Panc1 (cell line): ENCODE results near the gene NINL. TPM values are rescaled to one million over a fixed set of nuclear protein-coding genes. Genes with fewer than 3 reads are reported as not detected.
A peak's percentile ranks its signal among the peaks of the same experiment; 100 is the strongest.

ENCODE experiments used
- ATAC-seq: fragments of 200-7000 bp; cut with Tn5 transposase; 2 replicates; pipeline ENCODE4 v1.9.1; 2020; ENCODE audit warnings: mild to moderate bottlenecking, moderate library complexity
- BruUV-seq: library from RNA; stranded (reverse); fragments of 400-500 nt; replicated peaks from 2 replicates; lab custom pipeline; 2021; lab: Mats Ljungman, UMichigan
- CTCF ChIA-PET: fragments of 300-600 bp; sonication (Branson Sonifier 250); formaldehyde crosslinking; loops from one replicate; lab custom pipeline; 2022; ENCODE audit warnings: antibody characterized with exemption; lab: Charles Lee
- POLR2A ChIA-PET: fragments of 300-600 bp; sonication (Branson Sonifier 250); formaldehyde crosslinking; loops from one replicate; lab custom pipeline; 2022; ENCODE audit warnings: antibody characterized with exemption; lab: Charles Lee
- DNase-seq: peaks from one replicate; pipeline ENCODE4 v3.0.0-alpha.2; 2010; ENCODE audit warnings: low read depth, low spot score
- H3K27ac ChIP-seq: 2 replicates; pipeline ENCODE4 v1.5.1; 2011; ENCODE audit warnings: mild to moderate bottlenecking, low read length, inconsistent platforms
- H3K27me3 ChIP-seq: fragments of 200-500 bp; sonication (Bioruptor generic); 2 replicates; pipeline ENCODE4 v1.6.0; 2014; ENCODE audit warnings: low read length, inconsistent platforms; ENCODE audit not compliant: control insufficient read depth, insufficient read depth
- H3K36me3 ChIP-seq: fragments of 200-500 bp; sonication (Bioruptor generic); 2 replicates; pipeline ENCODE4 v1.5.1; 2014; ENCODE audit warnings: inconsistent platforms, mild to moderate bottlenecking, low read length, moderate library complexity; ENCODE audit not compliant: control insufficient read depth, insufficient read depth
- H3K4me1 ChIP-seq: 2 replicates; pipeline ENCODE4 v1.5.1; 2011; ENCODE audit warnings: inconsistent platforms, mild to moderate bottlenecking, low read length, moderate library complexity; ENCODE audit not compliant: control insufficient read depth, insufficient read depth
- H3K4me3 ChIP-seq, 2 experiments: 2 replicates each; pipeline ENCODE4 v1.5.1; 2011 to 2012; ENCODE audit warnings: low read depth in 2 of 2, low read length in 2 of 2, mild to moderate bottlenecking in 2 of 2, inconsistent platforms in 1 of 2, moderate library complexity in 1 of 2
- H3K9me3 ChIP-seq: fragments of 200-500 bp; sonication (Bioruptor generic); 2 replicates; pipeline ENCODE4 v1.5.1; 2014; ENCODE audit warnings: low read depth, mild to moderate bottlenecking, inconsistent platforms, low read length, moderate library complexity; ENCODE audit not compliant: control insufficient read depth, insufficient read depth
- CTCF ChIP-seq: fragments of 450-650 bp; IDR thresholded peaks from 2 replicates; pipeline ENCODE4 v1.5.1; 2017; ENCODE audit warnings: mild to moderate bottlenecking
- POLR2AphosphoS5 ChIP-seq: IDR thresholded peaks from 2 replicates; pipeline ENCODE4 v1.6.1; 2012; ENCODE audit warnings: mild to moderate bottlenecking, low read depth, low read length, moderate library complexity
- REST ChIP-seq, 2 experiments: IDR thresholded peaks; 2 replicates each; pipeline ENCODE4 v1.6.1; 2011 to 2012; ENCODE audit warnings: low read depth in 2 of 2, control low read depth in 1 of 2, low read length in 1 of 2, mild to moderate bottlenecking in 1 of 2, moderate library complexity in 1 of 2; ENCODE audit not compliant: insufficient read depth in 1 of 2
- SIN3A ChIP-seq: IDR thresholded peaks from 2 replicates; pipeline ENCODE4 v1.6.1; 2012; ENCODE audit warnings: low read depth, mild to moderate bottlenecking, low read length, moderate library complexity, borderline replicate concordance; ENCODE audit not compliant: insufficient read depth
- TCF7L2 ChIP-seq: IDR thresholded peaks from 2 replicates; pipeline ENCODE4 v1.6.1; 2011; ENCODE audit warnings: mild to moderate bottlenecking, low read depth, low read length, inconsistent platforms
- in situ Hi-C: cut with HindIII; loops from 2 replicates; pipeline ENCODE4 v1.10.0; 2016; ENCODE audit warnings: low sequenced_read_pairs, low pct_unique_long_range_greater_than_20kb
- intact Hi-C: fragments of 100-400 bp; cut with micrococcal nuclease; formaldehyde crosslinking; loops from one replicate; pipeline ENCODE4 v1.10.0; 2022; ENCODE audit not compliant: unreplicated experiment
- total RNA-seq: library from RNA; stranded (reverse); gene quantifications from one replicate; pipeline ENCODE4 v1.2.1, GENCODE V29; 2021; ENCODE audit not compliant: unreplicated experiment

Gene NINL
- total RNA-seq, 1 experiment from 2014 or later = 25.0 TPM

- no peak overlapping the region for H3K27ac ChIP-seq
- no peaks in the 10 kb centered on the region for H3K9me3 ChIP-seq
- TF ChIP-seq SIN3A (no peak), TCF7L2 (no peak)
- in situ Hi-C loops = no loop called here
- no peaks in the 10 kb centered on the region for H3K36me3 ChIP-seq
- DNase-seq (no peak), ATAC-seq (no peak)
- intact Hi-C loops = no loop called here
- no peak overlapping the region for H3K4me3 ChIP-seq
- ChIA-PET CTCF (no interaction called here), POLR2A (no interaction called here)
- no TSS peak for BruUV-seq
- no peaks in the 10 kb centered on the region; the same call in 1 of the 2 replicates for H3K4me1 ChIP-seq
- H3K27me3 ChIP-seq = no peaks in the 10 kb centered on the region
These were observed 43.7 kb downstream of the NINL start for GRCh38 chr20:25541676-25542075.

GRCh38 chr20:25539742-25540672 lies 45.3 kb downstream of the NINL start:
- Histone ChIP-seq H3K36me3 (no peaks in the 10 kb centered on the region), H3K27ac (no peak overlapping the region), H3K4me1 (no peaks in the 10 kb centered on the region), H3K27me3 (no peaks in the 10 kb centered on the region), H3K4me3 (no peak overlapping the region), H3K9me3 (no peaks in the 10 kb centered on the region)
- intact Hi-C loops = no loop called here
- in situ Hi-C loops = no loop called here
- ChIA-PET POLR2A (interaction anchor here (0.6 kb wide), 1 partner anchor 12 kb away, joined by 4 read pairs; no protein-coding TSS in a partner anchor), CTCF (no interaction called here)
- BruUV-seq = no TSS peak
- TF ChIP-seq SIN3A (no peak), POLR2AphosphoS5 (no peak), TCF7L2 (no peak), REST (IDR thresholded peaks at IDR 0.05; ENCODE audit: insufficient read depth in 1 of 2, low read depth in 2 of 2, low read length in 1 of 2) (no peak), CTCF (no peak; the same call in 1 of the 2 replicates)
- peak; percentile 51; the same call in 1 of the 2 replicates for ATAC-seq
- DNase-seq = no peak
